Skeletal muscle satellite cell (primary cell): ENCODE results near the gene CTLA4.
"Not testable (repeated sequence)": the region's sequence is repeated elsewhere in the genome, so short reads cannot be mapped to it uniquely, and the experiment has no call there.

Experiments used
- H3K27me3 ChIP-seq: 2 replicates; pipeline ENCODE4 v1.7.0; 2013; ENCODE audit warnings: low read length; ENCODE audit not compliant: control insufficient read depth, insufficient read depth
- H3K36me3 ChIP-seq: 2 replicates; pipeline ENCODE4 v1.7.0; 2013; ENCODE audit warnings: mild to moderate bottlenecking, control low read depth, low read length; ENCODE audit not compliant: insufficient read depth
- H3K4me1 ChIP-seq: 2 replicates; pipeline ENCODE4 v1.7.0; 2013; ENCODE audit warnings: low read length; ENCODE audit not compliant: control insufficient read depth, insufficient read depth
- H3K4me2 ChIP-seq: 2 replicates; pipeline ENCODE4 v1.7.0; 2013; ENCODE audit warnings: mild to moderate bottlenecking, low read length
- H3K4me3 ChIP-seq: 2 replicates; pipeline ENCODE4 v1.7.0; 2013; ENCODE audit warnings: low read length
- H3K9ac ChIP-seq: 2 replicates; pipeline ENCODE4 v1.7.0; 2013; ENCODE audit warnings: mild to moderate bottlenecking, low read depth, low read length, moderate library complexity
- H3K9me3 ChIP-seq: replicated peaks from 2 replicates; pipeline ENCODE4 v1.7.0; 2013; ENCODE audit warnings: mild to moderate bottlenecking, control low read depth, low read length

The CTLA4 gene

GRCh38 chr2:203876328-203876727 lies 8.8 kb downstream of the CTLA4 start:
- no peaks in the 10 kb centered on the region for H3K4me1 ChIP-seq
- no peak overlapping the region for H3K9ac ChIP-seq
- H3K4me2 ChIP-seq = no peak overlapping the region
- peaks cover 31% of the 10 kb centered on the region for H3K27me3 ChIP-seq
- H3K9me3 ChIP-seq = no peaks in the 10 kb centered on the region
- no peak overlapping the region for H3K4me3 ChIP-seq
- no peaks in the 10 kb centered on the region for H3K36me3 ChIP-seq

- H3K9ac ChIP-seq = no peak overlapping the region
- no peaks in the 10 kb centered on the region for H3K9me3 ChIP-seq
- H3K27me3 ChIP-seq = peaks cover 21% of the 10 kb centered on the region
- H3K4me2 ChIP-seq = no peak overlapping the region
- H3K36me3 ChIP-seq = no peaks in the 10 kb centered on the region
- no peak overlapping the region for H3K4me3 ChIP-seq
- H3K4me1 ChIP-seq = no peaks in the 10 kb centered on the region
Observed at GRCh38 chr2:203878063-203878462, 10.5 kb downstream of the CTLA4 start.

GRCh38 chr2:203880557-203881125 lies 13.1 kb downstream of the CTLA4 start:
- Histone ChIP-seq H3K4me1 (no peaks in the 10 kb centered on the region), H3K4me2 (no peak overlapping the region), H3K9me3 (no peaks in the 10 kb centered on the region), H3K27me3 (peaks cover 19% of the 10 kb centered on the region), H3K36me3 (no peaks in the 10 kb centered on the region), H3K4me3 (no peak overlapping the region), H3K9ac (no peak overlapping the region)

- not testable (repeated sequence) for H3K9me3 ChIP-seq, H3K36me3 ChIP-seq, H3K4me1 ChIP-seq, H3K4me3 ChIP-seq, H3K9ac ChIP-seq, H3K4me2 ChIP-seq
- peaks cover 19% of the 10 kb centered on the region for H3K27me3 ChIP-seq
Observed at GRCh38 chr2:203881185-203881584, 13.6 kb downstream of the CTLA4 start.

GRCh38 chr2:203882551-203882950 lies 15.0 kb downstream of the CTLA4 start:
- Histone ChIP-seq H3K36me3 (no peaks in the 10 kb centered on the region), H3K9me3 (no peaks in the 10 kb centered on the region), H3K4me1 (no peaks in the 10 kb centered on the region), H3K27me3 (peaks cover 14% of the 10 kb centered on the region), H3K4me2 (no peak overlapping the region), H3K4me3 (no peak overlapping the region), H3K9ac (no peak overlapping the region)

GRCh38 chr2:203886661-203887151 lies 19.1 kb downstream of the CTLA4 start:
- Histone ChIP-seq H3K4me1 (no peaks in the 10 kb centered on the region), H3K36me3 (no peaks in the 10 kb centered on the region), H3K4me2 (no peak overlapping the region), H3K9me3 (no peaks in the 10 kb centered on the region), H3K4me3 (no peak overlapping the region), H3K9ac (no peak overlapping the region), H3K27me3 (peaks cover 3% of the 10 kb centered on the region)

- Histone ChIP-seq H3K4me2 (no peak overlapping the region), H3K9me3 (no peaks in the 10 kb centered on the region), H3K9ac (no peak overlapping the region), H3K4me3 (no peak overlapping the region), H3K36me3 (no peaks in the 10 kb centered on the region), H3K27me3 (peaks cover 3% of the 10 kb centered on the region), H3K4me1 (no peaks in the 10 kb centered on the region)
Observed at GRCh38 chr2:203887677-203888076, 20.1 kb downstream of the CTLA4 start.

GRCh38 chr2:203889542-203889941 lies 22.0 kb downstream of the CTLA4 start:
- Histone ChIP-seq H3K4me1 (no peaks in the 10 kb centered on the region), H3K9me3 (no peaks in the 10 kb centered on the region), H3K4me2 (no peak overlapping the region), H3K36me3 (no peaks in the 10 kb centered on the region), H3K27me3 (peaks cover 2% of the 10 kb centered on the region), H3K9ac (no peak overlapping the region), H3K4me3 (no peak overlapping the region)

- Histone ChIP-seq H3K9me3 (no peaks in the 10 kb centered on the region), H3K36me3 (no peaks in the 10 kb centered on the region), H3K9ac (no peak overlapping the region), H3K4me1 (no peaks in the 10 kb centered on the region), H3K27me3 (no peaks in the 10 kb centered on the region), H3K4me2 (no peak overlapping the region), H3K4me3 (no peak overlapping the region)
Observed at GRCh38 chr2:203889944-203890343, 22.4 kb downstream of the CTLA4 start.

- Histone ChIP-seq H3K4me1 (no peaks in the 10 kb centered on the region), H3K9me3 (no peaks in the 10 kb centered on the region), H3K27me3 (no peaks in the 10 kb centered on the region), H3K36me3 (no peaks in the 10 kb centered on the region), H3K4me2 (no peak overlapping the region), H3K9ac (no peak overlapping the region), H3K4me3 (no peak overlapping the region)
Observed at GRCh38 chr2:203890733-203891132, 23.2 kb downstream of the CTLA4 start.

- Histone ChIP-seq H3K36me3 (no peaks in the 10 kb centered on the region), H3K9ac (no peak overlapping the region), H3K4me3 (no peak overlapping the region), H3K4me1 (no peaks in the 10 kb centered on the region), H3K4me2 (no peak overlapping the region), H3K9me3 (no peaks in the 10 kb centered on the region), H3K27me3 (no peaks in the 10 kb centered on the region)
Observed at GRCh38 chr2:203891474-203891873, 23.9 kb downstream of the CTLA4 start.

GRCh38 chr2:203892207-203892606 lies 24.6 kb downstream of the CTLA4 start:
- Histone ChIP-seq H3K4me1 (no peaks in the 10 kb centered on the region), H3K9me3 (no peaks in the 10 kb centered on the region), H3K4me2 (no peak overlapping the region), H3K4me3 (no peak overlapping the region), H3K36me3 (no peaks in the 10 kb centered on the region), H3K27me3 (no peaks in the 10 kb centered on the region), H3K9ac (no peak overlapping the region)
